GM12872 (cell line): ENCODE data around the gene POU2F1.

Experiments used
- CTCF ChIP-seq: IDR thresholded peaks from 3 replicates; pipeline ENCODE4 v1.5.1; 2011; ENCODE audit warnings: low read depth, mild to moderate bottlenecking, low read length, moderate library complexity; ENCODE audit not compliant: insufficient read depth

POU2F1 gene

GRCh38 chr1:167251472-167251871 lies 30.8 kb downstream of the POU2F1 start:
- no peak for TF ChIP-seq CTCF

- no peak for TF ChIP-seq CTCF
These were observed 32.3 kb downstream of the POU2F1 start for GRCh38 chr1:167252986-167253385.

- TF ChIP-seq CTCF = no peak
These were observed 38.2 kb downstream of the POU2F1 start for GRCh38 chr1:167258858-167259257.

- TF ChIP-seq CTCF = no peak
These were observed 42.1 kb downstream of the POU2F1 start for GRCh38 chr1:167262836-167263235.

GRCh38 chr1:167263344-167263743 lies 42.7 kb downstream of the POU2F1 start:
- TF ChIP-seq CTCF = no peak

- no peak for TF ChIP-seq CTCF
These were observed 43.3 kb downstream of the POU2F1 start for GRCh38 chr1:167263819-167264464.

- TF ChIP-seq CTCF = no peak
These were observed 46.3 kb downstream of the POU2F1 start for GRCh38 chr1:167266965-167267364.
